HUES64 (cell line): Measurements from ENCODE around the gene MGAT4A.

Experiments
- H3K27ac ChIP-seq: 2 replicates; pipeline ENCODE4 v1.7.0; 2013; ENCODE audit warnings: low read depth, low read length, inconsistent platforms
- H3K27me3 ChIP-seq: 2 replicates; pipeline ENCODE4 v1.6.1; 2013; ENCODE audit warnings: mild to moderate bottlenecking, low read length; ENCODE audit not compliant: insufficient read depth
- H3K36me3 ChIP-seq: 2 replicates; pipeline ENCODE4 v1.6.1; 2013; ENCODE audit warnings: mild to moderate bottlenecking, low read length; ENCODE audit not compliant: insufficient read depth
- H3K4me1 ChIP-seq: 2 replicates; pipeline ENCODE4 v1.6.1; 2013; ENCODE audit warnings: mild to moderate bottlenecking, low read length, moderate library complexity; ENCODE audit not compliant: insufficient read depth
- H3K4me3 ChIP-seq: 2 replicates; pipeline ENCODE4 v1.5.1; 2013; ENCODE audit warnings: mild to moderate bottlenecking, low read length, moderate library complexity
- H3K9ac ChIP-seq: 2 replicates; pipeline ENCODE4 v1.6.1; 2013; ENCODE audit warnings: mild to moderate bottlenecking, low read depth, low read length
- H3K9me3 ChIP-seq: 2 replicates; pipeline ENCODE4 v1.6.1; 2013; ENCODE audit warnings: low read depth, low read length; ENCODE audit not compliant: insufficient read depth
- WGBS: fragments of 150-250, 120-280 bp; methylation state at CpG from one replicate; pipeline ENCODE4 v1.1.7; 2013; ENCODE audit warnings: missing lambda C conversion rate; 5-methylcytosine and 5-hydroxymethylcytosine counted together

MGAT4A gene

GRCh38 chr2:98580656-98581284, 150.2 kb downstream of the MGAT4A start:
- Histone ChIP-seq H3K9me3 (no peaks in the 10 kb centered on the region), H3K4me3 (no peak overlapping the region), H3K4me1 (no peaks in the 10 kb centered on the region; the same call in 1 of the 2 replicates), H3K9ac (no peak overlapping the region), H3K36me3 (peaks cover 34% of the 10 kb centered on the region), H3K27me3 (no peaks in the 10 kb centered on the region), H3K27ac (no peak overlapping the region)
- 94% methylated on average over 9 of the region's 10 CpGs for WGBS

GRCh38 chr2:98579926-98580325, 151.0 kb downstream of the MGAT4A start:
- H3K4me3 ChIP-seq: no peak overlapping the region
- no peaks in the 10 kb centered on the region for H3K9me3 ChIP-seq
- 93% methylated on average over 7 of the region's 7 CpGs for WGBS
- no peaks in the 10 kb centered on the region; the same call in 1 of the 2 replicates for H3K4me1 ChIP-seq
- peaks cover 38% of the 10 kb centered on the region for H3K36me3 ChIP-seq
- H3K27ac ChIP-seq: no peak overlapping the region
- no peak overlapping the region for H3K9ac ChIP-seq
- no peaks in the 10 kb centered on the region for H3K27me3 ChIP-seq

DNA sequence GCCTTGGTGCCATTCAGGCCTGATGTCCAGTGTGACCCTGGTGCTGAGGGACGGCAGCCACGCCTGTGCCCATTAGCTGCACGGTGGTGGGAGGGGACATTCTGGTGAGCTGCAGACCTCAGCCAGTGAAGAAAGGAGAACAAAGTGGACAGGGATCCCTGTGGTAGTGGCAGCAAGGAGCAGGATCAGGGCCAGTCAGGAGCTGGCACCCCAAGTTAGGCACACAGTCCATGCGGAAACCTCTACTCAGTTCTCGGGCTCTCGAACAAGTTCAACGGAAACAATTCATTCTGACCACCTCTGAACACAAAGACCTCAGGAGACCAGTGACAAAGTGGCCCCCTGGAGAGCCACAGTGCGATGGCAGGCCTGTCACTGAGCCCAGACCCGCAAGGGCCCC, 152.7 kb downstream of the MGAT4A start:
- H3K9ac ChIP-seq: no peak overlapping the region
- H3K27ac ChIP-seq: no peak overlapping the region
- H3K27me3 ChIP-seq: no peaks in the 10 kb centered on the region
- 95% methylated on average over 9 of the region's 9 CpGs for WGBS
- H3K4me1 ChIP-seq: no peaks in the 10 kb centered on the region
- peaks cover 43% of the 10 kb centered on the region for H3K36me3 ChIP-seq
- no peak overlapping the region for H3K4me3 ChIP-seq
- no peaks in the 10 kb centered on the region for H3K9me3 ChIP-seq

DNA sequence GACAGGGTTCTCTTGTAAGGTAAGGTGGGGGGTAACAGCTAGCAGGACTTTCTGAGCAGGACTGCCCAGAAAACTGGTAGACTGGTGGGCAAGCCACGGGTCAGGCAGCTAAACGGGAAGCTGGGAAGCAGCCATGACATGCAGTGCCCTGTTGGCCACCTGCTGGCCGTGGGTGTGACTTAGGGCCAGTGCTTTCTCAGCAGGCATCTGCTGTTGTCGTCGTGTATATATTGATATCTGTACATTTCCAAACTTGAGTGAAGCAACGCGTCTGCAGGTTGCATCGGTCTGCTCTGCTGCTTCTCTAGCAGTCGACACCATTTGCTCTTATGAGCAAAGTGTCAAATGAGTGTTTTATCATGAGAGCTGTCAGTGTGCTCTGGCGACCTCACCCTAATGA, 153.6 kb downstream of the MGAT4A start:
- H3K4me3 ChIP-seq: no peak overlapping the region
- H3K9ac ChIP-seq: no peak overlapping the region
- peaks cover 45% of the 10 kb centered on the region for H3K36me3 ChIP-seq
- no peaks in the 10 kb centered on the region for H3K4me1 ChIP-seq
- no peaks in the 10 kb centered on the region for H3K9me3 ChIP-seq
- WGBS: 90% methylated on average over 10 of the region's 10 CpGs
- no peaks in the 10 kb centered on the region for H3K27me3 ChIP-seq
- H3K27ac ChIP-seq: no peak overlapping the region

DNA sequence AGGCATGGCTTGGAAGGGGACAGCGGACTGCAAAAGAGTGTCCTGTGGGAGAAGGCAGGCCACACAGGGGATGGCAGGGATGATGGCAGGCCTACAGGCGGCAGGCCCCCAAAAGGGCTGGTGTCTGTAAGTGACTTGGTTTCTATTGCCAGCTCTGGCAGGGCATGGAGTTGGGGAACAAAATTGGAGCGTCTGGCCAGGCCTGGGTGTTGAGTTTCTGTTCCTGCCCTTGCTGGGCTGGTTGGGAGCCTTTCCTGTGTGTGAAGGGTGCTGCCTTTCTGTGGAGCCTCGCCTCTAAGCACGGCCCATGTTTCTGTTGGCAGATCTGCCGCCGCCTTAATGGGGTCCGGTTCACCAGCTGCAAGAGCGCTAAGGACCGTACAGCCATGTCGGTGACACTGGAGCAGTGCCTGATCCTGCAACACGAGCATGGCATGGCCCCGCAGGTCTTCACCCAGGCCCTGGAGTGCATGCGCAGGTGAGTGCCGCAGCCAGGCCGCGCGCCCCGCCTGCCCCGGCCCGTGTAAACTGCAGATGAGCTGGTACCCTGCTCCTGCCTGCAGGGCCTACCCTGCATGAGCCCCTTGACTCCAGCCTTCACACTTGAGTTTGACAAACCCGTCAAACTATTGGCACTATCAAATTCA, 154.1 kb downstream of the MGAT4A start:
- Histone ChIP-seq H3K9ac (no peak overlapping the region), H3K27me3 (no peaks in the 10 kb centered on the region), H3K36me3 (peaks cover 45% of the 10 kb centered on the region), H3K4me3 (no peak overlapping the region), H3K27ac (no peak overlapping the region), H3K9me3 (no peaks in the 10 kb centered on the region), H3K4me1 (no peaks in the 10 kb centered on the region)
- 96% methylated on average over 22 of the region's 22 CpGs for WGBS

DNA sequence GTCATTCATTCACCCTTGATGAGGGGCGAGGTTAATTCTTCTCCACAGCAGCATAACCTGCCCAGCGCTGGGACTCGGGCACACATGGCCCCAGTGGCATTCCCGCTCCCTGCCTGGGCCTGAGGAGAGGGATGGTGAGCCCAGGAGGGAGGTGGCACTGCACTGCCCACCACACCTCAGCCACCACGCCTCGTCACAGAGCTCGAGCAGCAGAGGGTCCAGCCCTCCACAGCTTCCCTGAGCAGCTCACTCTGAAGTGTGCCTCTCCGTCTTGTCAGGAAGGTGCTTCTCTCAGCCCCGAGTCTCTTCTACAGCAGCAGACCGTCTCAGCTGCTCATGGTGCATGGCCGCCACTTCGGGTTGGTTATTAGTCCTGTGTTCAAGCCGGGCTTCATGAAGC, 157.5 kb downstream of the MGAT4A start:
- Histone ChIP-seq H3K27ac (no peak overlapping the region), H3K27me3 (no peaks in the 10 kb centered on the region), H3K36me3 (peaks cover 49% of the 10 kb centered on the region), H3K9me3 (no peaks in the 10 kb centered on the region), H3K4me1 (no peaks in the 10 kb centered on the region), H3K4me3 (no peak overlapping the region), H3K9ac (no peak overlapping the region)
- 93% methylated on average over 13 of the region's 13 CpGs for WGBS

- no peaks in the 10 kb centered on the region for H3K27me3 ChIP-seq
- H3K9ac ChIP-seq: no peak overlapping the region
- 93% methylated on average over 15 of the region's 15 CpGs for WGBS
- H3K4me1 ChIP-seq: no peaks in the 10 kb centered on the region
- H3K4me3 ChIP-seq: no peak overlapping the region
- no peaks in the 10 kb centered on the region for H3K9me3 ChIP-seq
- peaks cover 49% of the 10 kb centered on the region for H3K36me3 ChIP-seq
- H3K27ac ChIP-seq: no peak overlapping the region
Measured at GRCh38 chr2:98572676-98573075, 158.3 kb downstream of the MGAT4A start.

DNA sequence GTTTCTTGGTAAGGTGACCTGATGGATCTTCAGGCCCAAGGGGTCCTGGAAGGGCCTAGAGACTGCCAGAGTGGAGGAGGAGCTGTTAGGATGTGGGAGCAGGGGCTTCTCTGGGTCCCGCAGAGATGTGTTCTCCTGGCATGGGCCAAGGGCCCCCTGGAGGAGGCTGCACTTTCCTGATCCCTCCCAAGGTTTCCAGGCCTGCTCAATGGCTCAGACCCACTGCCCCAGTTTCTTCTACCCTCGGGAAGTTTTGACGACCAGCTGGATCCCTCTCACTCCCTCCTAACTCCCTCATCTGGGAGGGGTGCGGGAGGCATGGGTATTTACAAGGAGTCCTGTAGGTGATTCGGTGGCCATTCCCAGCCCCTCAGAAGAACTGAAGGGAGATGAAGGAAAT, 158.7 kb downstream of the MGAT4A start:
- Histone ChIP-seq H3K27me3 (no peaks in the 10 kb centered on the region), H3K9me3 (no peaks in the 10 kb centered on the region), H3K9ac (no peak overlapping the region), H3K27ac (no peak overlapping the region), H3K4me1 (no peaks in the 10 kb centered on the region), H3K4me3 (no peak overlapping the region), H3K36me3 (peaks cover 46% of the 10 kb centered on the region)
- WGBS: 92% methylated on average over 4 of the region's 5 CpGs

- 95% methylated on average over 9 of the region's 9 CpGs for WGBS
- Histone ChIP-seq H3K4me3 (no peak overlapping the region), H3K9me3 (no peaks in the 10 kb centered on the region), H3K9ac (no peak overlapping the region), H3K27ac (no peak overlapping the region), H3K4me1 (no peaks in the 10 kb centered on the region), H3K27me3 (no peaks in the 10 kb centered on the region), H3K36me3 (peaks cover 42% of the 10 kb centered on the region)
Measured at GRCh38 chr2:98571796-98572195, 159.1 kb downstream of the MGAT4A start.

DNA sequence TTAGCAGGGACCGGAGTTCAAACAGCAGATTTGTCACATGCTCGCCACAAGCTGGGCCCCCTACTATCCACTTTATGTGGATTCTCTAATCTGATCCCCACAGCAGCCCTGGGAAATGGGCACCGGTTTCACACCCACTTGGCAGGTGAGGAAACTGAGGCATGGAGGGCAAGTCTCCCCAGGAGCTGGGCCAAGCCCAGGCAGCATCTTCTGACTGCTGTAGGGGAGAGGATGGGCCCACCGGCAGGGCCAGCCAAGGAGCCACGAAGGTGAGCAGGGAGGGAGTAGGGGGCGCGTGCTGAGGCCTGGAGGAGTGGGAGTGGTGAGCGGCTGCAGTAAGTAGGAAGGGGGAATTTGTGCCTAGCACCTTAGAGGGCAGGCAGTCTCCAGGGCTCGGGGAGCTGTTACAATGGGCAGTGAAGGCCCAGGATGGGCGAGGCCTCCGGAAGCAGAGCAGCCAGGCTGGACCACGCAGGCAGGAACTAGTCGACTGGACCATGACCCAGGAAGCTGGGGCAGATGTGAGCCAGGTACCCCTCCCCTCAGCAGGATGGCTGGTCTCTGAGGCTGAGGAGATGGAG, 159.7 kb downstream of the MGAT4A start:
- no peak overlapping the region for H3K4me3 ChIP-seq
- H3K9me3 ChIP-seq: no peaks in the 10 kb centered on the region
- no peaks in the 10 kb centered on the region for H3K4me1 ChIP-seq
- H3K9ac ChIP-seq: no peak overlapping the region
- H3K27me3 ChIP-seq: no peaks in the 10 kb centered on the region
- 94% methylated on average over 13 of the region's 13 CpGs for WGBS
- no peak overlapping the region for H3K27ac ChIP-seq
- peaks cover 47% of the 10 kb centered on the region for H3K36me3 ChIP-seq

GRCh38 chr2:98570356-98570755, 160.6 kb downstream of the MGAT4A start:
- Histone ChIP-seq H3K4me3 (no peak overlapping the region), H3K36me3 (peaks cover 52% of the 10 kb centered on the region), H3K9ac (no peak overlapping the region), H3K27ac (no peak overlapping the region), H3K27me3 (no peaks in the 10 kb centered on the region), H3K9me3 (no peaks in the 10 kb centered on the region), H3K4me1 (no peaks in the 10 kb centered on the region)
- WGBS: 92% methylated on average over 5 of the region's 5 CpGs
